ENCODE measurements around the gene PDPK1. TPM values are rescaled to one million over a fixed set of nuclear protein-coding genes. Genes with fewer than 3 reads are reported as not detected.
"Not testable (repeated sequence)": the region's sequence is repeated elsewhere in the genome, so short reads cannot be mapped to it uniquely, and the experiment has no call there.

The PDPK1 gene
- total RNA-seq, 1 donor from 2014 or later = 12.8 TPM

DNA sequence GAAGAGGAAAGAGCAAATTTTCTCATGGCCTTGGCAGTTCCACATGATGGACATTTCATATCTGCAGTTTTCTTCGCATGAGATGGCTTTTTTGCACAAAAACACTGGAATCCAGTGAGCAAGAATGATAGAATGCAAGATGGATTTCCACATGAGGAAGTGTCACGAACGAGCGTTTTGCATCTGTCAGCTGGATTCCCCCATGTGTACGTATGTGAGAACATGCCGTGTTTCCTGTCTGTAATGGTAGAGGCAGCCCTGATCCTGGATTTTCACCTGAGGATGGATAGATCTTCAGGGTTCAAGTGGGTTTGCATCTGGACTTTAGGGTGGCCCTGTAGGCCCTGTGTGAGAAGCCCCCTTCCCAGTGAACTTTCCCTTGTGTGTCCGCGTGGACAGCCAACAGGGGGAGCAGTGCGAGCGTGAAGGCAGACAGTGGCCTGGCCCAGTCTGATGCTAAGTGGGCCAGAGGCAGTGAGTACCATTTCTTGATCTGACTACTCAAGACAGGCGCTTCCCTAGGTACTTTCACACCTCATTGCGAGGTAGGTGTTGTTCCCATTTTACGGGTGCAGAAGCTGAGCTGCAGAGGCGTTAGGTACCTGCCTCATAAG lies 2.1 kb downstream of the PDPK1 start:
- DNase-seq (ENCODE audit: low read depth in 2 of 2) = peak in 1 of 2 donors; percentile 36

DNA sequence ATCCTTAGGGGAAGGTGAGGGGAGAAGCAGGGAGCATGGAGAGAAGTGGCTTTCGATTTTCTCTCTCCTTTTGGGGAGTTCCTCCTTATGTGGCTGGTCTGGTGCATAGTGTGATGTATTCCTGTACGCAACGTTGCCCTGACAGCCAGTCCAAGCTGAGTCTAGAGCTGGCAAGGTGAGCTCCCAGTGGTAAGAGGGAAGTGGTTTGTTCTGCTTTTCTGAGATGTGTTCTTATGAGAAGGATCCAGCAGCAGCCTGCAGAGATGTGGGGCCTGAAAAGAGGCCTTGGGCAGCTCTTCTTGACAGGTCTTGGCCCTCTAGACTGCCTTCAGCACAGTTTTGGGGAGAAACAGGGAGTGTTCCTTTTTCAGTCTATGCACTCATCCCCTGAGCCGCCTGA lies 3.1 kb downstream of the PDPK1 start:
- DNase-seq (ENCODE audit: low read depth in 2 of 2) = not testable (repeated sequence)

DNA sequence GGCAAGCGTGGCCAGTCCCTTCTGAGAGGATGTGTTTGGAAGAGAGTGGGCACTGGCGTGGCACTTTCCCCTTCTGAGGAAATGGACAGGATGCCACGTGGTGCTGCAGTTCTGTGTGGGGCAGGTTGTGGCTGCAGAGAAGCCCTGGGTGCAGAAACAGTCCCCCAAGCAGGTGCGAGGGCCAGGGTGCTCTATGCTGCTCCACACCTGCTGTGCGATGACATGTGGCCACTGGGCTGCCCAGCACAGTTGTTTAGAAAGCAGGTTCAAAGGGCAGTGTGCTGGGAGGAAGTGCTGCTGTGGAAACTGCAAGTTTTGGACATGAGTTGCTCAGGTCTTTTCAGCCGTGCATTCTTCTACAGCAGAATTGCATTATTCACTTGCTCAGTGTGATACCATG lies 3.6 kb downstream of the PDPK1 start:
- peak in 1 of 2 donors; percentile 26 for DNase-seq (ENCODE audit: low read depth in 2 of 2)

DNA sequence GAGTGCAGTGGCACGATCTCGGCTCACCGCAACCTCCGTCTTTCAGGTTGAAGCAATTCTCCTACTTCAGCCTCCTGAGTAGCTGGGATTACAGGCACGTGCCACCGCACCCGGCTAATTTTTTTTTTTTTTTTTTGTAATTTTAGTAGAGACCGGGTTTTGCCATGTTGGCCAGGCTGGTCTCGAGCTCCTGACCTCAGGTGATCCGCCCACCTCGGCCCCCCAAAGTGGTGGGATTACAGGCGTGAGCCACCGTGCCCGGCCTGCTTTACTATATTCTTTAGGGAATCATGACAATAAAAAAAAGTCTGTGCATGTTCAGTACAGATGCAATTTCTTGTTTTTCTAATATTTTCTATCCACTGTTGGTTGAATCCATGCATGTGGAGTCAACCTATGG lies 6.0 kb downstream of the PDPK1 start:
- not testable (repeated sequence) for DNase-seq (ENCODE audit: low read depth in 2 of 2)

DNA sequence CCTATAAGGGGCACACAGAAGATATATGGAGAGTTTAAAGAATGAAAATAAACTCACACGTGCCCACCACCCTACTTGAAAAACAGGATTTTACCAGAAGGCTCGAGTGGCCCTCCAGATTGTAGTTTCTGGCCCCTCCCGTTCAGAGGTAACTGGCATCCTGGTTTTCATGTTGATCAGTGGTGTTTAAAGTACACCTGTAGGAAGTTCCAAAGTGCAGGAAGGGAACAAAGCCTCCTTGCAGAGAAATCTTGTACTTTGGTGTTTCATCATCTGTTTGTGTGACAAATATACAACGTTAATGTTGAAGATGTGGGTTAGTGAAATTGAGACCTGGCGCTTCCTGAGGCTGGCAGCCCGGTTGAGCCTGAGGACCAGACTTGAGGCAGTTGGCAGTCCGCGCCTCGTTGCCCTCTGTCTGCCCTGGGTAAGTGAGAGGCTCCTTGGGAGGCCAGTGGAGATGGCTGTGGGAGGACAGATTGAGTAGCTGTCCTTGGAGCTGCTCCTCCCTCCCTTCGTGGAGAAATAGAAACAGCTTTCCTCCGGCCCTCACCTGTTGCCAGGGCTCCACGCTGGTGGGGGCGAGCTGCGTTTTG lies 12.6 kb downstream of the PDPK1 start:
- not testable (repeated sequence) for DNase-seq (ENCODE audit: low read depth in 2 of 2)

DNA sequence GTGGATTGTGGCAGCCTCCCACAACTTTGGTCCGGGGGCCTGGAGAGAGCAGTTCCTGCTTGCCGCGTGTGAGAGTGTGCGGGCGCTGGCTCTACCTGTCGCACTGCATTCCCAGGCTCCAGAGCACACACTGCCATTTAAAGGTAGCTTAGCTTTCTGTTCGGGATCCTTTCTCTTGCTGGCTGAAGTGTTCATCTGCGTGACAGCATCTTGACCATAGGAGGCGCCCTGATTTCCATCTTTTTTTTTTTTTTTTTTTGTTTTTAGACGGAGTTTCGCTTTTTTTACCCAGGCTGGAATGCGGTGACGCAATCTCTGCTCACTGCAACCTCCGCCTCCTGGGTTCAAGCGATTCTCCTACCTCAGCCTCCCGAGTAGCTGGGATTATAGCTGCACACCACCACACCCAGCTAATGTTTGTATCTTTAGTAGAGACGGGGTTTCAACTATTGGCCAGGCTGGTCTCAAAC lies 13.6 kb downstream of the PDPK1 start:
- not testable (repeated sequence) for DNase-seq (ENCODE audit: low read depth in 2 of 2)

DNA sequence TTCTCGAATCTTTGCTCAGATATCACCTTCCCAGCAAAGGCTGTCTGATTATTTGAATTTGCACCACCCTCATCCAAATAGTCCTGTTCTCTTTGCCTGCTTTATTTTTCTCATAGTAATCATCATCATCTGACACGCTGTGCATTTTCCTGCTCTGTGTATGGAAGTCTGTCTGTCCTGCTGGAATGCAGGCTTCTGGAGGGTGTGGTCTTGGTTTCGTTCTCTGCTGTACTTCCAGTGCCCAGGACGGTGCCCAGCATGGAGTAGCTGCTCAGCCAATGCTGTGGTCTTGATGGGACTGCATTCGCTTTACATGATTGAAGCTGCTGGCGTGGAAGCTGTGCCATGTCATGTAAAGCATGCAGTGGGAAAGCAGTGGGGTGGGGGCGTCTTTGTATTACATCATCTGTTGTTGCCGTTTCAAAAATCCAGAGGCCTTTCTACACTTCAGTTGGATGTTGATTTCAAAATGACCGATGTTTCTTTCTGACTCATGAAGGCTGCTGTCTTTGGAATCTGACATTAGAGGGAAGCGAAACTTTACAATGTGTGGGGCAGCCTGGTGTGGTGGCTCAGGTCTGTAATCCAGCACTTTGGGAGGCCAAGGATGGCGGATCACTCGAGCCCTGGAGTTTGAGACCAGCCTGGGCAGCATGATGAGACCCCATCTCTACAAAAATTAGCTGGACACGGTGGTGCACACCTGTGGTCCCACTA lies 17.0 kb downstream of the PDPK1 start:
- DNase-seq (ENCODE audit: low read depth in 2 of 2) = not testable (repeated sequence)

DNA sequence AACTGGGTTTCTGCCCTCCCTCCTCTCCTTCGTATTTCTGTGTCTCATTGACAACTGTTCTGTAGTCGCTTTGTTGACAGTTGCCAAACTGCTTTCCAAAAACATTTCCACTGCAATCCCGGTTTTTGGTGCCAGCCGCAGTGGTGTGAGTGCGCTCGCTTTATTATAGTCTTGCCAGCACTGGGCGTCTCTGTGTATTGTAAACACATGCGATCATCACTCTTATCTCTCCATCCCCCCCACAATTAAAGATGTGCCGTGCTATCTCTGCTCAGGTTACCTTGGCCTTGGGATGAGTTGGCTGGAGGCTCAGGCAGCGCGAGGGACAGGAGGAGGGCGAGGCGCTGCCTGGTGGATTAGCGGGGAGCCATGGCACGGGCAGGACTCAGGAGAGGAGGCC lies 19.3 kb downstream of the PDPK1 start:
- DNase-seq (ENCODE audit: low read depth in 2 of 2) = not testable (repeated sequence)

DNA sequence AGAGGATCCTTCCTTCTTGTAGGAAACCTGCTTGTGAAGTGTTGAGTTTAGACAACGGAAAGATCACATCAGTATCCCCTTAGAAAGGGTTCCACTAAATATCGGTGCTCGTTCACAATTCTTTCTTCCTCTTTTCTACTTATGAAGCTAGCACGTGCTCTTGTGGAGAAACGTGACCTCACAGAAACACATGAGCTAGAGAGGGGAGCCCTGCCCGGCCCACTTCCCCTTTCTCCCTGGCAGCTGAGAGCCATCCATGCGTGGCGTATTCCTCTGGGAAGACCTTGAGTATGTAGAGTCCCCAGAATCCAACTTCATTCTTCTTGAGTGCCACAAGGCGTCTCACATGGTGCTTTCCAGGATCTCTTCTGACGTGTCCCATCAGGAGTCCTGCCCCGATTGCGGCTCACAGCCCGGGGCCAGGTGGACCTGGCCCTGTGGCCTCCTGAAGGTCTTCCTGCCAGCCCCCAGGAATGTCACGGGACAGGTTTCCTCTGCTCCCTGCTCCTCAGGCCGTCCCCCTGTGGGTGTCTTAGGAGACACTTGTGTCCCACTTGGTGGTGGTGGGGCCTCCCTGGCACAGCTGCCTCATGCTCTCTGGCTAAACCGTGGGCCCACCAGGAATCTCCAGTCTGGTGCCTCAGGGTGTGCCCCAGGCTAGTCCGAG lies 22.4 kb downstream of the PDPK1 start:
- not testable (repeated sequence) for DNase-seq (ENCODE audit: low read depth in 2 of 2)

DNA sequence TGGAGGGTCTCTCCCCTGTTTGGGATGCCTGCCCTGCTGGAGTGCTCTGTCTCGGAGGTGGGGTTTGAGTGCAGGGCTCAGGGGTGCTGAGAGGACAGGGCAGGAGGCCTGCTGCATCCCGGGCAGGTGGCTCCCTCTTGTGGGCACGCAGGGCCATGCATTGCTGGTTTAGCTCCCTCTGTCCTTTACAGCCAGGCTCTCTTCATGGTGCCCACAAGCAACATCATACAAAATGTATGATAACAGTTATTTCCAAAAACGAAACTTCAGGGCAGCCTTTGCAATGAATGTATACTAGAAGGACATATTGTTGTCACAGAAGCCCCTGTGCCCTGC lies 22.9 kb downstream of the PDPK1 start:
- not testable (repeated sequence) for DNase-seq (ENCODE audit: low read depth in 2 of 2)

DNA sequence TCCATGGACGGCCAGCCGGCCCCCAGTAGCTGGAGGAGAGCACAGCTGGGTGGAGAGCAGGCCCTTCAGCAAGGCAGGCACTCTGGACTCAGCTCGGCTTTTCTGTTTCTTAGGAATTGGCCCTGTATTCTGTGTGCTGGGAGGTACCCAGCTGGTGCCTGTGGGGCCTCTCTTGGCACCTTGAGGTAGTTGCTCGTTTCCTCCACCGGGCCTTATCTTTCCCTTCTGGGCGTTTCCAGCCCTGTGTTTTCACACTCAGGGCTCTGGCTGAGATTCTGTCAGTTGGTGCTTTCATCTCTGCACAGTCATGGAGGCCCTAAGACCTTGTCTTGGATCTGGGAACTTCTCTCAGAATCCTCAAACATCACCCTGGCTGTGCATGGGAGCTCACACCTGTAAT lies 29.7 kb downstream of the PDPK1 start:
- not testable (repeated sequence) for DNase-seq (ENCODE audit: low read depth in 2 of 2)

DNA sequence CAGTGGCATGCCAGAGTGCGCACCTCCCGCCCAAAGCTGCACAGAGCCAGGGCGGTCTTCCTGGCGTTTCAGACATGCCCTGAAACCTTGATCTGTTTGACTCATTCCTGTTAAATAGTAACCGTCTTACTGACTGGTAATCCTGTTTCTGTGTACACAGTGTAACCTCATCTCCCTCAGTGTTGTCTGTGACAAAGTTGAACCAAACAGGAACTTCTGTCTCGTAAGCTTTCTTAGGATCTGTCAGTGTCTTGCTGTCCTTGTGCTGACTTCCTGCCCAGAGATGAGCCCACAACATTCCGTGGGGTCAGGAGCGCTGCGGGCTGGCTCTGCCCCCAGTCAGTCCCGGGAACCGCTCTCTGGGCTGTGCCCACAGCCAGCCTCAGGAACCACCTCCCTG lies 30.8 kb downstream of the PDPK1 start:
- DNase-seq (ENCODE audit: low read depth in 2 of 2) = not testable (repeated sequence)

DNA sequence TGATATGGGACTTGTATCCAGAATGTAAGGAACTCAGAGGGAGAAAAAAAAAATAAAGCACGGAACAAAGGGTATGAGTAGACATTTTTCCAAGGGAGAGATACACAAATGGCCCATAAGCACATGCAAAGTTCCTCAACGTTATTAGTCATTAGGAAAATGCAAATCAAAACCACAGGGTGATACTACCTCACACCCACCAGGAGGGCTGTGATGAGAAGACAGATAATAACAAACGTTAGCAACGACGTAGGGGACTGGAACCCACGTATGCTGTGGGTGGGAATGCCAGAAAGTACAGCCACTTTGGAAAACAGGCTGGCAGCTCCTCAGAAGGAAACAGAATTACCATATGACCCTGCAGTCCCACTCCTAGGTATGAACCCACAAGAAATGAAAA lies 34.9 kb downstream of the PDPK1 start:
- not testable (repeated sequence) for DNase-seq (ENCODE audit: low read depth in 2 of 2)

DNA sequence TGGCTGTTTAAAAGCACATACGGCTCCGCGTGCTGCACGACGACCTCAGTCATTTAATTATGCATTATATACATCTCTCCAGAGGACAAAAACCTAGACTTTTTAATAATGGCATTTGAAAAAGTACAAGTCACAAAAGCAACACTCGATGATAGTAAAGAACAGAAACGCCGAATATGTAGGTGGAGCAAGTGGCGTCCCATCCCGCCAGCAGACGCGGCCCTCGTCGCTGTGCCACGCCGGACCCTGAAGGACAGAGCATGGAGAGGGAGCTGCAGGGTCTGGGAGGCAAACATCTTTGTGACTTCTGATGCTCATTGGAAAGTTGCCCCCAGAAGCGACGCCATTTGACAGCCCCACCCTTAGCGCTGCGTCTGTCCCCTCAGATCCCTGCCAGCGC lies 38.0 kb downstream of the PDPK1 start:
- not testable (repeated sequence) for DNase-seq (ENCODE audit: low read depth in 2 of 2)

DNA sequence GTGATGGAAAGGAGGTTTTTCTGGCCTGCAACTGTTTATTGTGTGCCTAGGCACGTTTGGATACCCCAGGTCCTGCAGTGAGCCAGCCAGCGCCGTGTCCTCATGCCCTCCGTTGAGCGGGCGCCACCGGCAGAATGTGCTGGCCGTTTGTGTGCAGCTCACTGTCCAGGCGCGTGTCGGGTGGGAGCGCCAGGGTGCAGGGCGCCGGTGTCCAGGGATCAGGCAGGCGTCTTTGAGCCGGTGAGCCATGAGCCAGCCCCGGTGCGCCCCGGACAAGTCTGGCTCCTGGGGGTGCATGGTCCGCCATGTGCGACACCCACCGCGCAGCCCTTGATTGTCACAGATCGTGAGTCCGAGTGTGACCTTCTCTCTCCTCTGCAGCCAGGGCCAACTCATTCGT lies 39.2 kb downstream of the PDPK1 start:
- DNase-seq (ENCODE audit: low read depth in 2 of 2) = not testable (repeated sequence)

DNA sequence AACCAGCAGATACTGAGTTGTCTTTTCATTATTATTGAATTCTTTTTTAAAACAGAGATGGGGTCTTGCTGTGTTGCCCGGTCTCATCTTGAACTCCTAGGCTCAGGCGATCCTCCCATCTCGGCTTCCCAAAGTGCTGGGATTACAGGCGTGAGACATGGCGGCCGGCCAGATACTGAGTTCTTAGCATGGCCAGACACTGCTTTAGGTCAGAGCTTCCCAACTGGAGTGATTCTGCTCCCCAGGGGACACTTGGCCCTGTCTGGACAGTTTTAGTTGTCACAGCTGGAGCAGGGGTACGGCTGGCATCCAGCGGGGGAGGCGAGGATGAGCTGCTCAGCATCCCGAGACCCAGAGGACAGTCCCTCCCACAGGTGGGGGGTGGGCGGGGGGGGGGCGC lies 41.1 kb downstream of the PDPK1 start:
- not testable (repeated sequence) for DNase-seq (ENCODE audit: low read depth in 2 of 2)

DNA sequence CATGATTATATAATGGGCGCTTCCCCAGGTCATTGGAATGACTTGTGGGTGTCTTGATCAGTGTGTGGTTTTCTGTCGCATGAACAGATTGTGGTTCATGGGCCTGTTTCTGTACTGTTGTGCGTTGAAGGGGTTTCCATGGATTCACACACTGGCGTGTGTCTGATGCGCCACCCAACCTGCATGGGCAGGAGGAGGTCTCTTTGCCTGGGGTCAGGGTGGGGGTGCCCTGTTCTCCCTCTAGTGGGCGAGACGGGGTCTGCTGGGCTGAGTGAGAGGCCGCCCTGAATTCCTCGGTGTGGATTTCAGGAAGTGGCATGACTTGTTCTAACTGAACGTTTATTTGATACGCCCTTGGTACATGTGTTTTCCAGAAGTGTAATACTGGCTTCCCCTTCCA lies 42.3 kb downstream of the PDPK1 start:
- DNase-seq (ENCODE audit: low read depth in 2 of 2) = not testable (repeated sequence)

DNA sequence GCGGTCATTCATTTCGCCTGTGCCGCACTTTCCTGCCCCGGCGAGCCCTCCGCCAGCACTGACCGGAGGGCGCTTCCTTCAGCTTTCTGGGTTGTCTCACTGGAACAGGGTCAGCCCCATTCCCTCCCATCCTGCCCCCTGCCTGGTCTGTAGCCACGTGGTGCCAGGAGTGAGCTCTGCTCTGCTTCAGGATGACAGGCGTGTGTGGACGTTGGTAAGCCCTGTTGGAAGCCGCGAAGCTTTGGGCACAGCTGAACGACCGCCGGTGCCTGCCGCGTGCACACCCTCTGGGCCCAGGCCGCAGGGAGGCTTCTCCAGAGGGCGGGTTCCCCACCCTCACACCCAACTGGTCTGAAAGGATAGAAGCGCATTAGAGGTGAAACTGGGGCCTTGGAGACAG lies 43.0 kb downstream of the PDPK1 start:
- DNase-seq (ENCODE audit: low read depth in 2 of 2) = not testable (repeated sequence)

DNA sequence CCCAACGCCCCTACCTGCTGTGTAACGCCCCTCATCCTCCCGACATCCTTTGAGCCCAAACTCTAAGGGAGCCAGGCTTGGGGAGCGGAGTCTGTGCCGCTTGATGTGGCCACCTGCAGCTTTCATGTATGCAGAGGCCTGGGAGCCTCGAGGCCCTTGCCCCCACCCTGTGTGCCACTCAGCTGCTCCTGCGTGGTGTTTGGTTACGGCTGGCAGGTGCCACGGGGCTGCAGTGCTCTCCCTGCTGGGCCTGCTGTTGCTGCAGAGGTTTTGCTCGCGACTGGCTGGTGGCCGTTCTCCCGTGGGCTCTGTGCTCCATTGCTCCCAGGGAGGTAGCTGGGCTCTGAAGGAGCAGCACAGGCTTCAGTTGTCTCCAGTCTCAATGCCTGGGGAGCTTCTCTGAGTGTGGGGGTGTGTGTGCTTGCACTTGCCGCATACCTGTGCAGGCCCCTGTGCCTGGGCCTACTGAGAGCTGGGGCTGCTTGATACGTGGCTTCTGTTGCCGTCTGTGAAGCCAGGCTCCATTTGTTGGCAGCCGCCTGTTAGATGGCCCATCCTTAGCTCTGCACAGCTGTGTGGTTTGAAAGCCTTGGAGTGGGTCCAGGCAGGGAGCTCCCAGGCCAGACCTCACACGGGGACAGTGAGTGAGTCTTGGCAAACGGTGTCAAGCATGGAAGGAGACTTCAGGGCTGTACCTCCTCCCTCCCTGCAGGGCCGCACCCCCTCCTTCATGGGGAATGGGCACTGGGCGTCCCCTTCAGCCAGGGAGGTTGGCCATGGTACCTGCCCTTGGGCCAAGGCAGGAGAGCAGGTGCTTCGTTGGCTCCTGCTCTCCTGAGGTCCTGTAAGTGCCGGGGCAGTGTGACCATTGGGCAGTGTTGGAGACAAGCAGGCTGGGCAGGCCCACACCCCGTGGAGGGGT lies 47.2 kb downstream of the PDPK1 start:
- DNase-seq (ENCODE audit: low read depth in 2 of 2) = no peak

DNA sequence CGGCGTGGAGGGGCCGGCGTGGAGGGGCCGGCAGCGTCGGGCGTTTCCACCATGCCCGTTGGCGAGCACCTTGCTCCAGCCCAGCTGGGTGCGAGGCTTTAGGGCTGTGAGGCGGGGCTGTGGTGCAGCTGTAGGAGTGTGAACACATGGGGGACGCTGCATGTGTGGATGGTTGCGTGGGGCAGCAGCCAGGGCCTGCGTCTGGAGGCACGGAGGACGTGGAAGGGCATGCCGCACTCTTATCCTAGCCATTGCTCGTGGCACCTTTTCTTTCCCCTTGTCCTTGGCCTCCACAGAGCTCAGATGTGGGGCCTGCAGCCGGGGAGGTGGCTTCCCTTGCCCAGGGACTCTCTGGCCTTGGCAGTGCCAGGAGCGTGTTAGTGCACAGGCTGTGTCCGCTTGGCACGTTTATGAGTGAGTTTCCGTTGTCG lies 47.8 kb downstream of the PDPK1 start:
- DNase-seq (ENCODE audit: low read depth in 2 of 2) = no peak

DNA sequence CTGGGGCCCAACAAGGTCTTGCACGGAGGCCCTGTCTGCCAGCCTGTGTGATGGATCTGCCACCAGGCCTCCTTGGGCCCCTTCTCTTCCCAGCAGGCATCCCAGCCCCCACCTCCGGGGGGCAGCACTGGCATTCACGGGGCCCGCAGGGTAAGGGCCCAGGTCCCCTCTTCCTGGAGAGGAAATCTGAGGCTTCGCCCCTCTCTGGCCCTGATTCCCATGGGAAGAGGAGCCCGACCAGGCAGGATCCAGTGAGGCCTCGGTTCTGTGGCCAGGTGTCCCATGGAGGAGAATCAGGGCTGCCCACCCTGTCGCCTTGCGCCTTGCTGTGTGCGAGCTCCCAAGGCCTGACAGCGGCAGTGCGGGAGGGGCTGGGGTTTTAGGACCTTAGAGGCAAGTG lies 48.4 kb downstream of the PDPK1 start:
- DNase-seq (ENCODE audit: low read depth in 2 of 2) = no peak
